ENCODE results near the gene COL7A1. TPM values are rescaled to one million over a fixed set of nuclear protein-coding genes. Genes with fewer than 3 reads are reported as not detected.

COL7A1 gene
- polyA plus RNA-seq, 1 donor from 2014 or later, result 45.3 TPM

DNA sequence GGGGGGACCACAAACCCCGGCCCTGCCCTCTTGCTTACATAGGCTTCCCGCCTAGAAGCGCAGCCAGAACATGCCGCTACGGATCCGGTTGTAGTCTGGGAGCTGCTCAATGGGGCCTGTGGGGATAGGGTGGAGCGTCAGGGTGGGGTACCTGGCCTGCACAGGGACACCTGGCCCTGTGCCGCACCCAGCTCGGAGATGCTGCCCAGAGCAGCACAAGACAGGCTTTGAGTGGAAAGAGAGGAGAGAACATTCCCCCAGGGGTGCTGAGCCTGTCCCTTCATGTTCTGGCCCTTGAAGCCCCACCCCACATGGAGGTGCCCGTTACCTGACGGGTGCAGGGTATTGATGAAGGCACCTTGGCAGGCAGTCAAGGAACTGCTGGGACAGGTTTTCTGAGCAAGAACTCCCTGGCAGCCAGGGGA, 4.0 kb upstream of the COL7A1 start:
- no peaks in the 10 kb centered on the region for H3K27me3 ChIP-seq (ENCODE audit: insufficient read depth, low read depth, low read length)
- no peaks in the 10 kb centered on the region for H3K79me2 ChIP-seq (replicated peaks; ENCODE audit: insufficient read depth, low read length)
- H3K27ac ChIP-seq (ENCODE audit: low read length), result no peak overlapping the region
- no peaks in the 10 kb centered on the region for H3K9me3 ChIP-seq (ENCODE audit: low read length)
- no peak overlapping the region for H2AFZ ChIP-seq (ENCODE audit: low read depth, low read length)
- no peak overlapping the region for H3K4me3 ChIP-seq (ENCODE audit: low read length)
- no peak for TF ChIP-seq EP300 (conservative IDR thresholded peaks at IDR 0.05; ENCODE audit: poor library complexity, severe bottlenecking)
- TF ChIP-seq, protein P1, sequence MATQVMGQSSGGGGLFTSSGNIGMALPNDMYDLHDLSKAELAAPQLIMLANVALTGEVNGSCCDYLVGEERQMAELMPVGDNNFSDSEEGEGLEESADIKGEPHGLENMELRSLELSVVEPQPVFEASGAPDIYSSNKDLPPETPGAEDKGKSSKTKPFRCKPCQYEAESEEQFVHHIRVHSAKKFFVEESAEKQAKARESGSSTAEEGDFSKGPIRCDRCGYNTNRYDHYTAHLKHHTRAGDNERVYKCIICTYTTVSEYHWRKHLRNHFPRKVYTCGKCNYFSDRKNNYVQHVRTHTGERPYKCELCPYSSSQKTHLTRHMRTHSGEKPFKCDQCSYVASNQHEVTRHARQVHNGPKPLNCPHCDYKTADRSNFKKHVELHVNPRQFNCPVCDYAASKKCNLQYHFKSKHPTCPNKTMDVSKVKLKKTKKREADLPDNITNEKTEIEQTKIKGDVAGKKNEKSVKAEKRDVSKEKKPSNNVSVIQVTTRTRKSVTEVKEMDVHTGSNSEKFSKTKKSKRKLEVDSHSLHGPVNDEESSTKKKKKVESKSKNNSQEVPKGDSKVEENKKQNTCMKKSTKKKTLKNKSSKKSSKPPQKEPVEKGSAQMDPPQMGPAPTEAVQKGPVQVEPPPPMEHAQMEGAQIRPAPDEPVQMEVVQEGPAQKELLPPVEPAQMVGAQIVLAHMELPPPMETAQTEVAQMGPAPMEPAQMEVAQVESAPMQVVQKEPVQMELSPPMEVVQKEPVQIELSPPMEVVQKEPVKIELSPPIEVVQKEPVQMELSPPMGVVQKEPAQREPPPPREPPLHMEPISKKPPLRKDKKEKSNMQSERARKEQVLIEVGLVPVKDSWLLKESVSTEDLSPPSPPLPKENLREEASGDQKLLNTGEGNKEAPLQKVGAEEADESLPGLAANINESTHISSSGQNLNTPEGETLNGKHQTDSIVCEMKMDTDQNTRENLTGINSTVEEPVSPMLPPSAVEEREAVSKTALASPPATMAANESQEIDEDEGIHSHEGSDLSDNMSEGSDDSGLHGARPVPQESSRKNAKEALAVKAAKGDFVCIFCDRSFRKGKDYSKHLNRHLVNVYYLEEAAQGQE (IDR thresholded peaks at IDR 0.05; ENCODE audit: borderline replicate concordance), result no peak
- TF ChIP-seq RAD21 (conservative IDR thresholded peaks at IDR 0.05), result no peak
- TF ChIP-seq POLR2AphosphoS5 (IDR thresholded peaks at IDR 0.05), result no peak
- no peak for TF ChIP-seq TAF1 (IDR thresholded peaks at IDR 0.05; ENCODE audit: low read depth)
- no peak for TF ChIP-seq EZH2 (IDR thresholded peaks at IDR 0.05; ENCODE audit: borderline replicate concordance, insufficient read depth, low read length, poor library complexity, severe bottlenecking)
- no peak for TF ChIP-seq SMC3 (conservative IDR thresholded peaks at IDR 0.05; ENCODE audit: poor library complexity)
- no peak for TF ChIP-seq MXI1 (conservative IDR thresholded peaks at IDR 0.05; ENCODE audit: poor library complexity, severe bottlenecking)
- TF ChIP-seq, protein P2, sequence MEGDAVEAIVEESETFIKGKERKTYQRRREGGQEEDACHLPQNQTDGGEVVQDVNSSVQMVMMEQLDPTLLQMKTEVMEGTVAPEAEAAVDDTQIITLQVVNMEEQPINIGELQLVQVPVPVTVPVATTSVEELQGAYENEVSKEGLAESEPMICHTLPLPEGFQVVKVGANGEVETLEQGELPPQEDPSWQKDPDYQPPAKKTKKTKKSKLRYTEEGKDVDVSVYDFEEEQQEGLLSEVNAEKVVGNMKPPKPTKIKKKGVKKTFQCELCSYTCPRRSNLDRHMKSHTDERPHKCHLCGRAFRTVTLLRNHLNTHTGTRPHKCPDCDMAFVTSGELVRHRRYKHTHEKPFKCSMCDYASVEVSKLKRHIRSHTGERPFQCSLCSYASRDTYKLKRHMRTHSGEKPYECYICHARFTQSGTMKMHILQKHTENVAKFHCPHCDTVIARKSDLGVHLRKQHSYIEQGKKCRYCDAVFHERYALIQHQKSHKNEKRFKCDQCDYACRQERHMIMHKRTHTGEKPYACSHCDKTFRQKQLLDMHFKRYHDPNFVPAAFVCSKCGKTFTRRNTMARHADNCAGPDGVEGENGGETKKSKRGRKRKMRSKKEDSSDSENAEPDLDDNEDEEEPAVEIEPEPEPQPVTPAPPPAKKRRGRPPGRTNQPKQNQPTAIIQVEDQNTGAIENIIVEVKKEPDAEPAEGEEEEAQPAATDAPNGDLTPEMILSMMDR (IDR thresholded peaks at IDR 0.05; ENCODE audit: poor library complexity, severe bottlenecking), result no peak
- no peak overlapping the region for H3K9ac ChIP-seq (ENCODE audit: low read length)
- no peak overlapping the region for H3K4me2 ChIP-seq (ENCODE audit: low read length)
- H3K9me2 ChIP-seq (ENCODE audit: insufficient read depth, low read length), result no peaks in the 10 kb centered on the region
- H3K36me3 ChIP-seq (ENCODE audit: insufficient read depth, low read length), result no peaks in the 10 kb centered on the region
- no peaks in the 10 kb centered on the region for H4K20me1 ChIP-seq (ENCODE audit: insufficient read depth)
- H3F3A ChIP-seq (ENCODE audit: insufficient read depth, low read length, poor library complexity, severe bottlenecking), result no peaks in the 10 kb centered on the region

DNA sequence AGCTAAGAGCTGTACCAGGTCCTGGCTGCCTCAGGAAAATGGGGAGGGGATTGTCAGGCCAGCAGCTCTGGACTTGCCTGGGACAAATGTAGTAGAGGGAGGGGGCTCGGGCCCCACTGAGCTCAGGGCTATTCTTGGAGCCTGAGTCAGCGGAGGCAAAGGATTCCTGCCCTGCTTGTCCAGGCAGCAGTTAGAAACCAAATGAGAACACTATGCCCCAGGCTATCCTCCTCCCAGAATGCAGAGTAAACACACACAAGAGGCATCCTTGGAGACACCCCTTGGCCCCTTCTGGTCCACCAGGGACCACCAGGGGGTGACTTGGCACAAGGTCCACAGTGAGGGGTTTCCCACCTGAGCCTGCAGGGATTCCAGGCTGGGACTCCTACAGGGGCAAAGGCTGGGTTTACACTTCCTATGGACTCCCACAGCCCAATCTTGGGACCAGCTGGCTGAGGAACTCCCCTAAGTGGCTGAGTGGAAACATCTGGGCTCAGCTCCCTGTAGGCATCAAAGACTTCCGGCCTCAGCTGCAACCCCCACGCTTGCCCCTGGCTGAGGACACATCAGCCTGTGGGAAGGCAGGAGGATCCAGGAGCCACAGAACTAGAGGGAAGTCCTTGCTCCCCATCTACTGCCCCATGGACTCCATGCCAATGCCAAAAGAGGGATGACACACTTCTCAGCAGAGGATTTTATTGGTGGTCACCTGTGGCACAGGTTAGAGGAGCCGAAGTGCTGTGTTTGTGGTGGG, 3.4 kb upstream of the COL7A1 start:
- H3K27ac ChIP-seq (ENCODE audit: low read length), result no peak overlapping the region
- H3K36me3 ChIP-seq (ENCODE audit: insufficient read depth, low read length), result no peaks in the 10 kb centered on the region
- no peak overlapping the region for H3K4me2 ChIP-seq (ENCODE audit: low read length)
- TF ChIP-seq SMC3 (conservative IDR thresholded peaks at IDR 0.05; ENCODE audit: poor library complexity) (no peak), EP300 (conservative IDR thresholded peaks at IDR 0.05; ENCODE audit: poor library complexity, severe bottlenecking) (no peak), TAF1 (IDR thresholded peaks at IDR 0.05; ENCODE audit: low read depth) (no peak), MXI1 (conservative IDR thresholded peaks at IDR 0.05; ENCODE audit: poor library complexity, severe bottlenecking) (no peak)
- TF ChIP-seq, protein P1 (IDR thresholded peaks at IDR 0.05; ENCODE audit: borderline replicate concordance), result no peak
- H3K4me3 ChIP-seq (ENCODE audit: low read length), result no peak overlapping the region
- no peaks in the 10 kb centered on the region for H3K79me2 ChIP-seq (replicated peaks; ENCODE audit: insufficient read depth, low read length)
- no peaks in the 10 kb centered on the region for H3K9me2 ChIP-seq (ENCODE audit: insufficient read depth, low read length)
- H3K27me3 ChIP-seq (ENCODE audit: insufficient read depth, low read depth, low read length), result no peaks in the 10 kb centered on the region
- no peaks in the 10 kb centered on the region for H3K9me3 ChIP-seq (ENCODE audit: low read length)
- H3K9ac ChIP-seq (ENCODE audit: low read length), result no peak overlapping the region
- H2AFZ ChIP-seq (ENCODE audit: low read depth, low read length), result no peak overlapping the region
- H4K20me1 ChIP-seq (ENCODE audit: insufficient read depth), result no peaks in the 10 kb centered on the region
- H3F3A ChIP-seq (ENCODE audit: insufficient read depth, low read length, poor library complexity, severe bottlenecking), result no peaks in the 10 kb centered on the region

Measured in neural cell (in vitro differentiated cells).